Chondrocyte (in vitro differentiated cells): ENCODE data around the gene SLAMF1. TPM values are rescaled to one million over a fixed set of nuclear protein-coding genes. Genes with fewer than 3 reads are reported as not detected.
A peak's percentile ranks its signal among the peaks of the same experiment; 100 is the strongest.

Experiments
- DNase-seq: peaks from one replicate; pipeline ENCODE4 v3.0.0; 2021; ENCODE audit warnings: mixed read lengths, low spot score
- H3K27ac Mint-ChIP-seq: one replicate; pipeline ENCODE4 v1.8.0; 2021; ENCODE audit warnings: mild to moderate bottlenecking, moderate library complexity, mixed read lengths; ENCODE audit not compliant: unreplicated experiment
- H3K27me3 Mint-ChIP-seq: 2 replicates; pipeline ENCODE4 v1.8.0; 2021; ENCODE audit warnings: low read depth, mixed read lengths
- H3K36me3 Mint-ChIP-seq: 2 replicates; pipeline ENCODE4 v1.8.0; 2021; ENCODE audit warnings: low read depth, mixed read lengths
- H3K4me1 Mint-ChIP-seq: 2 replicates; pipeline ENCODE4 v1.8.0; 2021; ENCODE audit warnings: low read depth, mild to moderate bottlenecking, mixed read lengths
- H3K4me3 Mint-ChIP-seq: one replicate; pipeline ENCODE4 v1.8.0; 2021; ENCODE audit warnings: mild to moderate bottlenecking, moderate library complexity, mixed read lengths; ENCODE audit not compliant: unreplicated experiment
- H3K9me3 Mint-ChIP-seq: 2 replicates; pipeline ENCODE4 v1.8.0; 2021; ENCODE audit warnings: low read depth, mixed read lengths
- CTCF ChIP-seq: fragments of 200-600 bp; sonication (generic); IDR thresholded peaks from 2 replicates; pipeline ENCODE4 v1.5.0; 2021; ENCODE audit warnings: antibody characterized with exemption, mild to moderate bottlenecking, moderate library complexity
- total RNA-seq: library from RNA; stranded (reverse); gene quantifications from 3 replicates; pipeline ENCODE4 v1.2.1, GENCODE V29; 2021

SLAMF1 gene
- total RNA-seq, 1 donor from 2014 or later: not detected

DNA sequence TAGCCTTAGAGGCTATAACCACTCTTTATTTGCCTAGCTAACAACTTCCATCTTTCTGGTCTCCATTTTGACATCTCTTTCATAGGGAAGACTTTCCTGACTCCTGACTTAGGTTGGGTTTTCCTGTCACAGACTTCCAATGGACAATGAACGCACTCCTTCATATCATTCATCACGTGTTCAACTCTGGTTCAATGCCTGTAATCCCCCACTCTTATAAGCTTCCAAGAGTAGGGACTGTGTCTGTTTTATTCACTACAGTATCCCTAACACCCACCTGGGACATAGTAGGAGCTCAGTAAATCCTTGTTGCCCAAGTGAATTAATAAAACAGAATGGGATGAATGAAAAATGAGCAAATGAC is 4.6 kb downstream of the SLAMF1 start:
- no peaks in the 10 kb centered on the region for H3K9me3 Mint-ChIP-seq
- no peak overlapping the region for H3K4me3 Mint-ChIP-seq
- H3K27me3 Mint-ChIP-seq: peaks cover 8% of the 10 kb centered on the region
- no peak for TF ChIP-seq CTCF
- no peak overlapping the region for H3K27ac Mint-ChIP-seq
- DNase-seq: no peak
- H3K36me3 Mint-ChIP-seq: no peaks in the 10 kb centered on the region
- H3K4me1 Mint-ChIP-seq: peaks cover 15% of the 10 kb centered on the region

DNA sequence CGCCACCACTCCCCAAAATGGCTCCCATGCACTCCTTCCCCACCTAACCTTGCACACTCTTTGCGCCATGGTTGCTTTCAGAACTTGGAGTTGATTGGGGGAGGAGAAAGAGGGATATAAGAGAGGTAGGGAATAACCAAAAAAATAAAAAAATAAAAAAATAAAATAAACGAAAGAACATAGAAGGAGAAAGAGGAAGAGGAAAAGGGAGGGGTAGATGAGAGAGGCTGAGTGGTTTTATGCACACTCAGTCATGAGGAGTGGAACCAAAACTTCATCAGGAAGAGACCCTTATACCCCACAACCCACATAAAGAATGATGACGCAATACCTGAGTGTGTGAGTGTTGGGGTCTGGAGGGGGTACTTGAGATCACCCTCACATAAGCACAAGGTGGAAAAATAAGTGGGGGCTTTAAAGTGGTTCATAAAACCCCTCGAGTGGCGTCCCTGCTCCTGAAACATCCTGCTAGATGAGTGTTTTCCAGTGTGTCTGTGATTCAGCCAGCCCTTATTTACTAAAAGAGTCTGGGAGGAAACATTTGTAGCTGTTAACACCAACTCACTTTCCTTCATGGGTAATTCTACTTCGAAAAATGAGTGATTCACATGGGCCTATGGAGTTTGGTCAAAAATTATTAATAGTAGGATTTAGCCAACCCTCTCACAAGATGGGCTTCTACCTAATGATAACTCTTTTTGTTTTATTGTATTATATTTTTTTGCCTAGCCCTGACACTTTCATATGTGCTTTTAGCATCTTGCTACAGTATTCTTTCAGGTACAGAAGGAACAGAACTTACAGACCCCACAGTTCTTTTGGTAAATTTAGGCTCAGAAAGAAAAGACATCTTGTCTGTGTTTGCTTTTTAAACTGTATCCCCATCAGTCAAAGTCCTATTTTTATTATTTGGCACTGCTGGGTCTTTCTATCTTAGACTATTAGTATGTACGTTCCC is 5.2 kb downstream of the SLAMF1 start:
- Mint-ChIP-seq H3K36me3 (no peaks in the 10 kb centered on the region), H3K27ac (no peak overlapping the region), H3K4me3 (no peak overlapping the region), H3K4me1 (peaks cover 15% of the 10 kb centered on the region), H3K9me3 (no peaks in the 10 kb centered on the region), H3K27me3 (peaks cover 8% of the 10 kb centered on the region)
- no peak for TF ChIP-seq CTCF
- DNase-seq: no peak

GRCh38 chr1:160640359-160641123 is 6.3 kb downstream of the SLAMF1 start:
- TF ChIP-seq CTCF: no peak
- Mint-ChIP-seq H3K9me3 (no peaks in the 10 kb centered on the region), H3K36me3 (no peaks in the 10 kb centered on the region), H3K27ac (no peak overlapping the region), H3K4me3 (no peak overlapping the region), H3K4me1 (peaks cover 15% of the 10 kb centered on the region), H3K27me3 (peaks cover 2% of the 10 kb centered on the region)
- DNase-seq: no peak

- no peak for TF ChIP-seq CTCF
- no peak for DNase-seq
Observed at GRCh38 chr1:160639652-160640051, 7.2 kb downstream of the SLAMF1 start.

DNA sequence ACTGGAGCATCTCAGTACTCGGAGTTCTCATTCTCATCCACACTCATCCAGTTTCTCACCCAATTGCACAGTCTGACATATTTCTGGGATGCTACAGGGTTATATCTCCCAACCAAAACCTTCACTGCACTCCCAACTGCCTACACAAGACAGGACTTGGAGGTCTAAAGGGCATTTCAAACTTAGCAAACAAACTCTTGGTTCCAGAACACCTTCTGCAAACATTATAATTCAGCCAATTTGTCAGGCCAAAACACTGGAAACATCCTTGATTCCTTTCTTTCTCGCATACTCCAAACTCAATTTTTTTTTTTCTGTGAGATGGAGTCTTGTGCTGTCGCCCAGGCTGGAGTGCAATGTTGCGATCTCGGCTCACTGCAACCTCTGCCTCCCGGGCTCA is 7.9 kb downstream of the SLAMF1 start:
- H3K36me3 Mint-ChIP-seq: no peaks in the 10 kb centered on the region
- no peaks in the 10 kb centered on the region for H3K9me3 Mint-ChIP-seq
- no peak for TF ChIP-seq CTCF
- H3K27me3 Mint-ChIP-seq: no peaks in the 10 kb centered on the region
- no peak for DNase-seq
- H3K4me3 Mint-ChIP-seq: no peak overlapping the region
- H3K27ac Mint-ChIP-seq: no peak overlapping the region
- peaks cover 15% of the 10 kb centered on the region for H3K4me1 Mint-ChIP-seq

More at GRCh38 chr1:160639652-160640051, 7.2 kb downstream of the SLAMF1 start:
- Mint-ChIP-seq H3K4me3 (no peak overlapping the region), H3K36me3 (no peaks in the 10 kb centered on the region), H3K27me3 (peaks cover under 1% of the 10 kb centered on the region), H3K9me3 (no peaks in the 10 kb centered on the region), H3K27ac (peak overlapping the region; percentile 80), H3K4me1 (peaks cover 15% of the 10 kb centered on the region)
